Measurements from ENCODE around the gene EHMT1. TPM values are rescaled to one million over a fixed set of nuclear protein-coding genes. Genes with fewer than 3 reads are reported as not detected.

Gene EHMT1
- total RNA-seq, 1 experiment from 2014 or later, result 63.9 TPM

- Histone ChIP-seq H3K27me3 (ENCODE audit: control insufficient read depth, insufficient read depth, low read length) (no peaks in the 10 kb centered on the region), H3K4me1 (ENCODE audit: control insufficient read depth, insufficient read depth, low read length) (no peaks in the 10 kb centered on the region), H3K27ac (ENCODE audit: low read length) (no peak overlapping the region), H3K4me3 (ENCODE audit: low read depth in 2 of 2, low read length in 2 of 2) (no peak overlapping the region), H3K36me3 (ENCODE audit: control insufficient read depth, insufficient read depth, low read length) (no peaks in the 10 kb centered on the region), H3K9me3 (ENCODE audit: control insufficient read depth, insufficient read depth, low read depth, low read length) (no peaks in the 10 kb centered on the region)
- ChIA-PET POLR2A (no interaction called here), CTCF (no interaction called here)
- TF ChIP-seq CTCF (IDR thresholded peaks at IDR 0.05) (no peak), REST (IDR thresholded peaks at IDR 0.05; ENCODE audit: insufficient read depth in 1 of 2, low read depth in 2 of 2, low read length in 1 of 2) (no peak)
- in situ Hi-C loops (cut with HindIII; ENCODE audit: low pct_unique_long_range_greater_than_20kb, low sequenced_read_pairs), result no loop called here
- no peak for ATAC-seq
- no TSS peak for BruUV-seq (replicated peaks)
- intact Hi-C loops (cut with micrococcal nuclease; ENCODE audit: unreplicated experiment), result no loop called here
- DNase-seq (ENCODE audit: low read depth, low spot score), result no peak
Observed at GRCh38 chr9:137875846-137876245, 257.0 kb downstream of the EHMT1 start.

GRCh38 chr9:137876269-137876668, 257.5 kb downstream of the EHMT1 start:
- intact Hi-C loops (cut with micrococcal nuclease; ENCODE audit: unreplicated experiment) (no loop called here), in situ Hi-C loops (cut with HindIII; ENCODE audit: low pct_unique_long_range_greater_than_20kb, low sequenced_read_pairs) (no loop called here)
- CTCF ChIA-PET, result no interaction called here
- no peak overlapping the region for H3K27ac ChIP-seq (ENCODE audit: low read length)
- H3K36me3 ChIP-seq (ENCODE audit: control insufficient read depth, insufficient read depth, low read length), result no peaks in the 10 kb centered on the region
- no peak for DNase-seq (ENCODE audit: low read depth, low spot score)
- TF ChIP-seq CTCF (IDR thresholded peaks at IDR 0.05) (no peak), TCF7L2 (IDR thresholded peaks at IDR 0.05; ENCODE audit: low read depth, low read length) (no peak), POLR2AphosphoS5 (IDR thresholded peaks at IDR 0.05; ENCODE audit: low read depth, low read length) (no peak), SIN3A (IDR thresholded peaks at IDR 0.05; ENCODE audit: borderline replicate concordance, insufficient read depth, low read depth, low read length) (no peak), REST (IDR thresholded peaks at IDR 0.05; ENCODE audit: insufficient read depth in 1 of 2, low read depth in 2 of 2, low read length in 1 of 2) (no peak)
- no peaks in the 10 kb centered on the region for H3K27me3 ChIP-seq (ENCODE audit: control insufficient read depth, insufficient read depth, low read length)
- no TSS peak for BruUV-seq (replicated peaks)
- H3K9me3 ChIP-seq (ENCODE audit: control insufficient read depth, insufficient read depth, low read depth, low read length), result no peaks in the 10 kb centered on the region
- no peak overlapping the region for H3K4me3 ChIP-seq (ENCODE audit: low read depth in 2 of 2, low read length in 2 of 2)
- no peak for ATAC-seq
- POLR2A ChIA-PET, result no interaction called here
- H3K4me1 ChIP-seq (ENCODE audit: control insufficient read depth, insufficient read depth, low read length), result no peaks in the 10 kb centered on the region

Measured in Panc1 (cell line).